Measurements from ENCODE around the gene SYK.
A peak's percentile ranks its signal among the peaks of the same experiment; 100 is the strongest.

Gene SYK

GRCh38 chr9:90868555-90868954 is 66.9 kb downstream of the SYK start:
- H3K27ac ChIP-seq (ENCODE audit: low read length) = no peak overlapping the region
- no peaks in the 10 kb centered on the region for H3K9me3 ChIP-seq (ENCODE audit: insufficient read depth, low read length)
- peaks cover 41% of the 10 kb centered on the region for H3K79me2 ChIP-seq (ENCODE audit: low read length)
- 0 out of 2 replicates have a peak, but pooled peaks cover 3% of the 10 kb centered on the region for H3K4me1 ChIP-seq (ENCODE audit: low read length)
- H4K20me1 ChIP-seq (ENCODE audit: insufficient read depth, low read length) = no peaks in the 10 kb centered on the region
- H3K4me3 ChIP-seq (ENCODE audit: low read length) = no peak overlapping the region
- no peaks in the 10 kb centered on the region for H3K27me3 ChIP-seq (ENCODE audit: low read depth, low read length)
- no peak overlapping the region for H2AFZ ChIP-seq (ENCODE audit: low read depth, low read length)
- no peak overlapping the region for H3K9ac ChIP-seq (ENCODE audit: low read length)
- no peak overlapping the region for H3K4me2 ChIP-seq (ENCODE audit: low read length)
- H3K36me3 ChIP-seq (replicated peaks; ENCODE audit: low read depth, low read length) = peaks cover 68% of the 10 kb centered on the region
- TF ChIP-seq EZH2phosphoT487 (IDR thresholded peaks at IDR 0.05; ENCODE audit: low read depth) = no peak
- TF ChIP-seq, protein P1, sequence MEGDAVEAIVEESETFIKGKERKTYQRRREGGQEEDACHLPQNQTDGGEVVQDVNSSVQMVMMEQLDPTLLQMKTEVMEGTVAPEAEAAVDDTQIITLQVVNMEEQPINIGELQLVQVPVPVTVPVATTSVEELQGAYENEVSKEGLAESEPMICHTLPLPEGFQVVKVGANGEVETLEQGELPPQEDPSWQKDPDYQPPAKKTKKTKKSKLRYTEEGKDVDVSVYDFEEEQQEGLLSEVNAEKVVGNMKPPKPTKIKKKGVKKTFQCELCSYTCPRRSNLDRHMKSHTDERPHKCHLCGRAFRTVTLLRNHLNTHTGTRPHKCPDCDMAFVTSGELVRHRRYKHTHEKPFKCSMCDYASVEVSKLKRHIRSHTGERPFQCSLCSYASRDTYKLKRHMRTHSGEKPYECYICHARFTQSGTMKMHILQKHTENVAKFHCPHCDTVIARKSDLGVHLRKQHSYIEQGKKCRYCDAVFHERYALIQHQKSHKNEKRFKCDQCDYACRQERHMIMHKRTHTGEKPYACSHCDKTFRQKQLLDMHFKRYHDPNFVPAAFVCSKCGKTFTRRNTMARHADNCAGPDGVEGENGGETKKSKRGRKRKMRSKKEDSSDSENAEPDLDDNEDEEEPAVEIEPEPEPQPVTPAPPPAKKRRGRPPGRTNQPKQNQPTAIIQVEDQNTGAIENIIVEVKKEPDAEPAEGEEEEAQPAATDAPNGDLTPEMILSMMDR (IDR thresholded peaks at IDR 0.05; ENCODE audit: low read depth, low read length) = no peak

DNA sequence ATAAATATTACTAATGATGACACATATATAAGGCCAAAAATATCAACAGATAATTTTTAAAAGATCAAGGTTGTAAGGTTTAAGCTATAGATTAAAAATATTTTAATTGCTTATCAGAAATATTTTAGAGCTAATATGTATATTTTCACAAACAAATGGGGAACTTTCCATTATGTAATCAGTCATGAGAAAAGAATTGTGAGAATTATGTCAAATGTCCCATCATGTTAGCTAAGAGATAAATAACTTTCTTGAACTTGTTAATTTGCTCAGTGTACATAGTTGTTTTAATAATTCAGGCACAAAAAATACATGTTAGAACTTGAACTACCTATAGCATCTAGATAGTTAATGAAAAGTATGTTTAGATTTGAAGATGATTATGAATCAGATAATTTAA is 67.7 kb downstream of the SYK start:
- Histone ChIP-seq H4K20me1 (ENCODE audit: insufficient read depth, low read length) (peaks cover 3% of the 10 kb centered on the region; the same call in 1 of the 2 replicates), H3K79me2 (ENCODE audit: low read length) (peaks cover 43% of the 10 kb centered on the region), H3K36me3 (replicated peaks; ENCODE audit: low read depth, low read length) (peaks cover 68% of the 10 kb centered on the region), H3K27ac (ENCODE audit: low read length) (no peak overlapping the region), H3K4me1 (ENCODE audit: low read length) (0 out of 2 replicates have a peak, but pooled peaks cover 3% of the 10 kb centered on the region), H2AFZ (ENCODE audit: low read depth, low read length) (no peak overlapping the region), H3K9me3 (ENCODE audit: insufficient read depth, low read length) (no peaks in the 10 kb centered on the region), H3K27me3 (ENCODE audit: low read depth, low read length) (no peaks in the 10 kb centered on the region), H3K9ac (ENCODE audit: low read length) (no peak overlapping the region), H3K4me2 (ENCODE audit: low read length) (no peak overlapping the region), H3K4me3 (ENCODE audit: low read length) (no peak overlapping the region)
- no peak for TF ChIP-seq EZH2phosphoT487 (IDR thresholded peaks at IDR 0.05; ENCODE audit: low read depth)
- TF ChIP-seq, protein P1 (IDR thresholded peaks at IDR 0.05; ENCODE audit: low read depth, low read length) = no peak

GRCh38 chr9:90870621-90871326 is 69.2 kb downstream of the SYK start:
- H3K9me3 ChIP-seq (ENCODE audit: insufficient read depth, low read length) = no peaks in the 10 kb centered on the region
- H3K36me3 ChIP-seq (replicated peaks; ENCODE audit: low read depth, low read length) = peaks cover 67% of the 10 kb centered on the region
- H3K4me3 ChIP-seq (ENCODE audit: low read length) = no peak overlapping the region
- peaks cover 43% of the 10 kb centered on the region for H3K79me2 ChIP-seq (ENCODE audit: low read length)
- H4K20me1 ChIP-seq (ENCODE audit: insufficient read depth, low read length) = peaks cover 3% of the 10 kb centered on the region; the same call in 1 of the 2 replicates
- H2AFZ ChIP-seq (ENCODE audit: low read depth, low read length) = no peak overlapping the region
- H3K27me3 ChIP-seq (ENCODE audit: low read depth, low read length) = no peaks in the 10 kb centered on the region
- TF ChIP-seq, protein P1 (IDR thresholded peaks at IDR 0.05; ENCODE audit: low read depth, low read length) = peak; percentile 82
- no peak for TF ChIP-seq EZH2phosphoT487 (IDR thresholded peaks at IDR 0.05; ENCODE audit: low read depth)
- H3K27ac ChIP-seq (ENCODE audit: low read length) = peak overlapping the region; percentile 38
- H3K4me2 ChIP-seq (ENCODE audit: low read length) = no peak overlapping the region
- H3K4me1 ChIP-seq (ENCODE audit: low read length) = 0 out of 2 replicates have a peak, but pooled peaks cover 3% of the 10 kb centered on the region
- no peak overlapping the region for H3K9ac ChIP-seq (ENCODE audit: low read length)

GRCh38 chr9:90871327-90871935 is 69.8 kb downstream of the SYK start:
- peaks cover 66% of the 10 kb centered on the region for H3K36me3 ChIP-seq (replicated peaks; ENCODE audit: low read depth, low read length)
- H2AFZ ChIP-seq (ENCODE audit: low read depth, low read length) = no peak overlapping the region
- H3K4me2 ChIP-seq (ENCODE audit: low read length) = no peak overlapping the region
- peaks cover 39% of the 10 kb centered on the region for H3K79me2 ChIP-seq (ENCODE audit: low read length)
- H3K27ac ChIP-seq (ENCODE audit: low read length) = no peak overlapping the region
- H4K20me1 ChIP-seq (ENCODE audit: insufficient read depth, low read length) = peaks cover 3% of the 10 kb centered on the region; the same call in 1 of the 2 replicates
- H3K27me3 ChIP-seq (ENCODE audit: low read depth, low read length) = no peaks in the 10 kb centered on the region
- H3K9ac ChIP-seq (ENCODE audit: low read length) = no peak overlapping the region
- no peaks in the 10 kb centered on the region for H3K9me3 ChIP-seq (ENCODE audit: insufficient read depth, low read length)
- H3K4me1 ChIP-seq (ENCODE audit: low read length) = 0 out of 2 replicates have a peak, but pooled peaks cover 3% of the 10 kb centered on the region
- no peak overlapping the region for H3K4me3 ChIP-seq (ENCODE audit: low read length)
- TF ChIP-seq, protein P1 (IDR thresholded peaks at IDR 0.05; ENCODE audit: low read depth, low read length) = no peak
- TF ChIP-seq EZH2phosphoT487 (IDR thresholded peaks at IDR 0.05; ENCODE audit: low read depth) = no peak
